ENCODE measurements around the gene CFD.
"Not testable (repeated sequence)": the region's sequence is repeated elsewhere in the genome, so short reads cannot be mapped to it uniquely, and the experiment has no call there.

Gene CFD

GRCh38 chr19:884420-885211 is 25.2 kb downstream of the CFD start:
- no peak overlapping the region for H3K4me3 ChIP-seq (ENCODE audit: low read length in 2 of 2)
- H3K27me3 ChIP-seq (ENCODE audit: control insufficient read depth in 1 of 2, insufficient read depth in 2 of 2, low read length in 2 of 2), result no peaks in the 10 kb centered on the region
- peaks cover 34 to 44% of the 10 kb centered on the region in 2 donors for H3K36me3 ChIP-seq (ENCODE audit: control insufficient read depth in 2 of 2, insufficient read depth in 2 of 2, low read length in 2 of 2)
- H3K9ac ChIP-seq (ENCODE audit: low read length in 2 of 2), result no peak overlapping the region
- H3K27ac ChIP-seq (ENCODE audit: low read length), result no peak overlapping the region
- no peaks in the 10 kb centered on the region for H3K4me1 ChIP-seq (ENCODE audit: control insufficient read depth, insufficient read depth, low read length)
- H3K9me3 ChIP-seq (ENCODE audit: control insufficient read depth in 2 of 2, low read length in 2 of 2), result no peaks in the 10 kb centered on the region

- Histone ChIP-seq H3K9me3 (ENCODE audit: control insufficient read depth in 2 of 2, low read length in 2 of 2) (no peaks in the 10 kb centered on the region), H3K27ac (ENCODE audit: low read length) (no peak overlapping the region), H3K36me3 (ENCODE audit: control insufficient read depth in 2 of 2, insufficient read depth in 2 of 2, low read length in 2 of 2) (peaks cover 31 to 48% of the 10 kb centered on the region in 2 donors), H3K4me3 (ENCODE audit: low read length in 2 of 2) (no peak overlapping the region), H3K4me1 (ENCODE audit: control insufficient read depth, insufficient read depth, low read length) (peaks cover 2% of the 10 kb centered on the region), H3K27me3 (ENCODE audit: control insufficient read depth in 1 of 2, insufficient read depth in 2 of 2, low read length in 2 of 2) (no peaks in the 10 kb centered on the region), H3K9ac (ENCODE audit: low read length in 2 of 2) (no peak overlapping the region)
These were observed 26.2 kb downstream of the CFD start for GRCh38 chr19:885536-886224.

GRCh38 chr19:887072-887471 is 27.6 kb downstream of the CFD start:
- Histone ChIP-seq H3K27ac (ENCODE audit: low read length) (no peak overlapping the region), H3K27me3 (ENCODE audit: control insufficient read depth in 1 of 2, insufficient read depth in 2 of 2, low read length in 2 of 2) (no peaks in the 10 kb centered on the region), H3K9me3 (ENCODE audit: control insufficient read depth in 2 of 2, low read length in 2 of 2) (no peaks in the 10 kb centered on the region), H3K4me1 (ENCODE audit: control insufficient read depth, insufficient read depth, low read length) (peaks cover 9% of the 10 kb centered on the region), H3K4me3 (ENCODE audit: low read length in 2 of 2) (no peak overlapping the region), H3K9ac (ENCODE audit: low read length in 2 of 2) (no peak overlapping the region), H3K36me3 (ENCODE audit: control insufficient read depth in 2 of 2, insufficient read depth in 2 of 2, low read length in 2 of 2) (peaks cover 21 to 37% of the 10 kb centered on the region in 2 donors)

GRCh38 chr19:887599-887998 is 28.1 kb downstream of the CFD start:
- H3K4me1 ChIP-seq (ENCODE audit: control insufficient read depth, insufficient read depth, low read length), result peaks cover 14% of the 10 kb centered on the region
- H3K27me3 ChIP-seq (ENCODE audit: control insufficient read depth in 1 of 2, insufficient read depth in 2 of 2, low read length in 2 of 2), result no peaks in the 10 kb centered on the region
- no peak overlapping the region for H3K4me3 ChIP-seq (ENCODE audit: low read length in 2 of 2)
- no peaks in the 10 kb centered on the region for H3K9me3 ChIP-seq (ENCODE audit: control insufficient read depth in 2 of 2, low read length in 2 of 2)
- no peak overlapping the region for H3K9ac ChIP-seq (ENCODE audit: low read length in 2 of 2)
- no peak overlapping the region for H3K27ac ChIP-seq (ENCODE audit: low read length)
- peaks cover 15 to 32% of the 10 kb centered on the region in 2 donors for H3K36me3 ChIP-seq (ENCODE audit: control insufficient read depth in 2 of 2, insufficient read depth in 2 of 2, low read length in 2 of 2)

GRCh38 chr19:888581-889385 is 29.3 kb downstream of the CFD start:
- H3K9me3 ChIP-seq (ENCODE audit: control insufficient read depth in 2 of 2, low read length in 2 of 2), result no peaks in the 10 kb centered on the region

GRCh38 chr19:889662-890295 is 30.3 kb downstream of the CFD start:
- Histone ChIP-seq H3K9me3 (ENCODE audit: control insufficient read depth in 2 of 2, low read length in 2 of 2) (no peaks in the 10 kb centered on the region), H3K27ac (ENCODE audit: low read length) (no peak overlapping the region), H3K27me3 (ENCODE audit: control insufficient read depth in 1 of 2, insufficient read depth in 2 of 2, low read length in 2 of 2) (no peaks in the 10 kb centered on the region), H3K36me3 (ENCODE audit: control insufficient read depth in 2 of 2, insufficient read depth in 2 of 2, low read length in 2 of 2) (peaks cover 12 to 22% of the 10 kb centered on the region in 2 donors), H3K4me3 (ENCODE audit: low read length in 2 of 2) (no peak overlapping the region), H3K9ac (ENCODE audit: low read length in 2 of 2) (no peak overlapping the region), H3K4me1 (ENCODE audit: control insufficient read depth, insufficient read depth, low read length) (peaks cover 14% of the 10 kb centered on the region)

More at GRCh38 chr19:888581-889385, 29.3 kb downstream of the CFD start:
- Histone ChIP-seq H3K9ac (ENCODE audit: low read length in 2 of 2) (no peak overlapping the region), H3K27me3 (ENCODE audit: control insufficient read depth in 1 of 2, insufficient read depth in 2 of 2, low read length in 2 of 2) (no peaks in the 10 kb centered on the region), H3K4me3 (ENCODE audit: low read length in 2 of 2) (no peak overlapping the region), H3K27ac (ENCODE audit: low read length) (no peak overlapping the region), H3K36me3 (ENCODE audit: control insufficient read depth in 2 of 2, insufficient read depth in 2 of 2, low read length in 2 of 2) (peaks cover 12 to 25% of the 10 kb centered on the region in 2 donors), H3K4me1 (ENCODE audit: control insufficient read depth, insufficient read depth, low read length) (peaks cover 14% of the 10 kb centered on the region)

GRCh38 chr19:890831-891230 is 31.4 kb downstream of the CFD start:
- H3K4me1 ChIP-seq (ENCODE audit: control insufficient read depth, insufficient read depth, low read length), result peaks cover 14% of the 10 kb centered on the region
- H3K36me3 ChIP-seq (ENCODE audit: control insufficient read depth in 2 of 2, insufficient read depth in 2 of 2, low read length in 2 of 2), result peaks cover 12 to 19% of the 10 kb centered on the region in 2 donors
- no peak overlapping the region for H3K27ac ChIP-seq (ENCODE audit: low read length)
- H3K4me3 ChIP-seq (ENCODE audit: low read length in 2 of 2), result no peak overlapping the region
- no peaks in the 10 kb centered on the region for H3K9me3 ChIP-seq (ENCODE audit: control insufficient read depth in 2 of 2, low read length in 2 of 2)
- no peak overlapping the region for H3K9ac ChIP-seq (ENCODE audit: low read length in 2 of 2)
- no peaks in the 10 kb centered on the region for H3K27me3 ChIP-seq (ENCODE audit: control insufficient read depth in 1 of 2, insufficient read depth in 2 of 2, low read length in 2 of 2)

- H3K4me1 ChIP-seq (ENCODE audit: control insufficient read depth, insufficient read depth, low read length), result peaks cover 14% of the 10 kb centered on the region
- not testable (repeated sequence) for H3K27ac ChIP-seq (ENCODE audit: low read length); H3K27me3 ChIP-seq (ENCODE audit: control insufficient read depth in 1 of 2, insufficient read depth in 2 of 2, low read length in 2 of 2); H3K9me3 ChIP-seq (ENCODE audit: control insufficient read depth in 2 of 2, low read length in 2 of 2)
- peak overlapping the region; percentile 62 to 85 for H3K4me3 ChIP-seq (ENCODE audit: low read length in 2 of 2)
- H3K9ac ChIP-seq (ENCODE audit: low read length in 2 of 2), result peak overlapping the region; percentile 62 to 78
- peaks cover 5 to 15% of the 10 kb centered on the region in 2 donors for H3K36me3 ChIP-seq (ENCODE audit: control insufficient read depth in 2 of 2, insufficient read depth in 2 of 2, low read length in 2 of 2)
These were observed 32.1 kb downstream of the CFD start for GRCh38 chr19:891421-892200.

- Histone ChIP-seq H3K27me3 (ENCODE audit: control insufficient read depth in 1 of 2, insufficient read depth in 2 of 2, low read length in 2 of 2) (no peaks in the 10 kb centered on the region), H3K27ac (ENCODE audit: low read length) (peak overlapping the region; percentile 87), H3K4me1 (ENCODE audit: control insufficient read depth, insufficient read depth, low read length) (peaks cover 14% of the 10 kb centered on the region), H3K9me3 (ENCODE audit: control insufficient read depth in 2 of 2, low read length in 2 of 2) (no peaks in the 10 kb centered on the region), H3K9ac (ENCODE audit: low read length in 2 of 2) (peak overlapping the region; percentile 62 to 78), H3K36me3 (ENCODE audit: control insufficient read depth in 2 of 2, insufficient read depth in 2 of 2, low read length in 2 of 2) (peaks cover 6 to 13% of the 10 kb centered on the region in 2 donors), H3K4me3 (ENCODE audit: low read length in 2 of 2) (peak overlapping the region; percentile 62 to 85)
These were observed 32.9 kb downstream of the CFD start for GRCh38 chr19:892243-892893.
